Stomach smooth muscle (tissue), 2 donors: ENCODE results near the gene P2RY2.

Source experiments
- H3K27ac ChIP-seq: one replicate; pipeline ENCODE4 v1.7.0; 2013; ENCODE audit warnings: mild to moderate bottlenecking, low read length, inconsistent platforms
- H3K27me3 ChIP-seq, 2 donors: one replicate each; pipeline ENCODE4 v1.7.0; 2013; ENCODE audit warnings: low read length in 2 of 2; ENCODE audit not compliant: insufficient read depth in 2 of 2, control insufficient read depth in 1 of 2
- H3K36me3 ChIP-seq, 2 donors: one replicate each; pipeline ENCODE4 v1.7.0; 2013; ENCODE audit warnings: low read length in 2 of 2; ENCODE audit not compliant: control insufficient read depth in 2 of 2, insufficient read depth in 2 of 2
- H3K4me1 ChIP-seq: one replicate; pipeline ENCODE4 v1.7.0; 2013; ENCODE audit warnings: low read length; ENCODE audit not compliant: control insufficient read depth, insufficient read depth
- H3K4me3 ChIP-seq, 2 donors: one replicate each; pipeline ENCODE4 v1.7.0; 2013; ENCODE audit warnings: low read length in 2 of 2
- H3K9ac ChIP-seq, 2 donors: one replicate each; pipeline ENCODE4 v1.7.0; 2013; ENCODE audit warnings: low read length in 2 of 2, mild to moderate bottlenecking in 1 of 2
- H3K9me3 ChIP-seq, 2 donors: one replicate each; pipeline ENCODE4 v1.7.0; 2013; ENCODE audit warnings: low read length in 2 of 2; ENCODE audit not compliant: control insufficient read depth in 2 of 2
- donor health status: healthy.
- donor health status: Pancreatic carcinoma.

P2RY2 gene

DNA sequence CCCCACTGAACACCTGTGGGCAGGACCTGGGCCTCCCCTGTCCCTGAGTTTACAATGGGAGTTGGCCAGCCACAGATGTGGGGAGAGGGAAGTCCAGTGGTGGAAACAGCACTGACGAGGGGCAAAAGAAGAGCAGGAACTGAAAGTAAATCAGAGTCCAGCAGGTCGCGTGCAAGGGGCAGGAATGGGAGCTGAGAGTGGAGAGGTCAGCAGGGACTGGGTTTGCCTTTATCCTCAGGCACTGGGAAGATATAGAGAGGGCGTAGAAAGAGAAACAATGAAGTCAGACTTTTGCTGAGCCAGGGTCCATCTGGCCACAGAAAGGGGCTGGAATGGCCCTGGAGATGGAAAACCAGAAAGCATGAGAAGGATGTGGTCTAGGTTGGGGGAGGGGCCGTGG, 62.5 kb downstream of the P2RY2 start:
- Histone ChIP-seq H3K9ac (no peak overlapping the region), H3K27ac (no peak overlapping the region), H3K27me3 (no peaks in the 10 kb centered on the region), H3K36me3 (no peaks in the 10 kb centered on the region), H3K9me3 (no peaks in the 10 kb centered on the region), H3K4me1 (peaks cover 3% of the 10 kb centered on the region), H3K4me3 (no peak overlapping the region)

DNA sequence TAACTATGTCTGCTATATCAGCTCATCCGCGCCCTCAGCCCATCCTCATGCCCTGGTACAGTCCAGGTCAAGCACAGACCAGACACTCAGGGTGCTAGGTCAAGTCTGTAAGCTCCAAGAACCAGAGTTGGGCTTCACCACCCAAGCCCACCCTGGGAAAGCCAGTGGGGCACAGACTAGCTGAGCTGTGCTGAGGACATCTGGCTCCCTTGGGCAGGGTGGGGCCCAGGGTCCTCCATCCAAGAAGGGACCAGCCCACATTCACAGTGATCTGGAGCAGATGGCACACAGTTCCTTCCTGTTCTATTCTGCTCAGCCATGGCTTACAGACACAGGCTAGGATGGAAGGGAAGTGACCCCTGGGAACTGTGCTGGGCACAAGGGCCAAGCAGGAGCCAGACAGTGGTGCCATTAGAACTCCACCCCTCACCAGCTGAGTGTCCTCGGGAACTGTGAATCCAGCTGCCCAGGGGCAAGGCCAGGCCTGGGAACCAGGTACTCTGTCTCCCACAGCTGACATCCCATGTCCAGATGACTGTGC, 63.2 kb downstream of the P2RY2 start:
- no peaks in the 10 kb centered on the region for H3K36me3 ChIP-seq
- no peak overlapping the region for H3K27ac ChIP-seq
- no peak overlapping the region for H3K9ac ChIP-seq

DNA sequence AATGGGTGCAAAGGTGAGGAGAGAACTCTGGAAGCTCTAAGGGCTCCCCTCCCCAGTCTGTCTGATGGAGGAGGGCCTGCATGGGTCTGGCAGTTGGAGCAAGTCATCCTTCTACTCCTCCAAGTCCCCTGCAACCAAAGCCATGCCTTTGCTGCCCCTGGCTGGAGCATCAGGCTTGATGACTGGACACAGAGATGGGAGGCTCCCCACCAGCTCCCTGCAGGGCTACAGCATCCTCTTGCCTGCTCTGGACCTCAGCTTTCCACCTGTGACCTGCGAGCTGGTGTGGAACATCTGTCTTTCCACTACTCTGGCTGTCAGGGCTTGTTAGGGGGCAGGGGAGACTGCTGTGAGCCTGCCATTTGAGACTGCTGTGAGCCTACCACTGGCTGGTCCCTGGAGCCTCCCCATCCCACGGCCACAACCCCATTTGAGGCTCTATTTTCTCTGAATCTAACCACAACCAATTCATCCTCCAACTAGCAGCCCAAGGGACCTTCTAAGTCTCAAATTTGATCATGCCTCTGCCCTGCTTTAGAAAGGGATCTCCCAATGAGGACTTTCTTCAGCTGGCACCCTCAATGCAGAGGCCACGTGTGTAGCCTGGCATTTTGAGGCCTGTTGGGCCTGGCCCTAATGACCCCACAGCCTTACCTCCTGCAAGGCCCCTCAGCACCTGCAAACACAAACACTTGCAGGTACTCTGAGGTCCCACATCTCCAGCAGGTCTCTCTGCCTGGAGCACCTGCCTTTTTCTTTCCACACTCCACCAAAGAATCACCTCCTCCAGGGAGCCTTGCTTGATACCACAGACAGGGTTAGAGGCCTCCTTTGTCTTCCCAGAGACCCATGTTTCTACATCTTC, 63.9 kb downstream of the P2RY2 start:
- H3K9ac ChIP-seq, result no peak overlapping the region
- no peaks in the 10 kb centered on the region for H3K9me3 ChIP-seq
- H3K27me3 ChIP-seq, result no peaks in the 10 kb centered on the region
- H3K36me3 ChIP-seq, result no peaks in the 10 kb centered on the region
- H3K4me3 ChIP-seq, result no peak overlapping the region
- H3K4me1 ChIP-seq, result peaks cover 3% of the 10 kb centered on the region
- H3K27ac ChIP-seq, result no peak overlapping the region

More for the DNA sequence above, 63.2 kb downstream of the P2RY2 start:
- Histone ChIP-seq H3K27me3 (no peaks in the 10 kb centered on the region), H3K9me3 (no peaks in the 10 kb centered on the region), H3K4me3 (no peak overlapping the region), H3K4me1 (peaks cover 3% of the 10 kb centered on the region)

DNA sequence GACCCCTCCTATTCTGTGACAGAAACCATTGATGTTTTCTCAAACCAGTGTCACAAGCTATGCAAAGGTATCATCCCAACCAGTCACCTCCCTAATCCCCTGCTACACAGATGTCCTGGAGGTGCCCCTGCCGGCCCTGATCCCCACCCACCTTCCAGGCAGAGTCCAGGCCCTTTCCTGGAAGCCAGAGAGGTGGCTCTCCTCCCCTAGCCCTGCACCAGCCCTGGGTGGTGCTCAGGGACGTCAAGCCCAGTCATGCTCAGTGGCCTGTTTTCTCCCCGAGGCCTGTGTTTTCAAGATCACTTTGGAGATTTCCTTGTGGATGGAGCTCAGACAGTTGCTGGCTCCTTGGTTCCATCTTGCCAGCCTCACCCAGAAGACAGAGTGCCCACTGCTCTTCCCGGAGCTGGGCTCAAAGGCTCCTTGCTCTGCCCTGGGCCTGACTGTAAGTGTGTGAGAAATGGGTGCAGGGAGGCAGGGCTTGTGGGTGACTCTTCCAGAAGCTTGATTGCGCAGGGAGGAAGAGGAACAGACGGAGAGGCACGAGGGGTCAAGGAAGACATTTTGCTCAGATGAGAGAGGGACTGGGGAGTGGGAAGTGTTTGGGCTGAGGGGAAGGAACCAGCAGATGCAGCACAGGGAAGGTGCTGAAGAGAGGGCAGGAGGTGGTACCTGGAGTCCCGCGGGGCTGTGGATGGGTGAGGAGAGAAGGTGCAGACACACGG, 65.4 kb downstream of the P2RY2 start:
- no peak overlapping the region for H3K4me3 ChIP-seq
- H3K27ac ChIP-seq, result no peak overlapping the region
- H3K9me3 ChIP-seq, result no peaks in the 10 kb centered on the region
- H3K9ac ChIP-seq, result no peak overlapping the region
- H3K4me1 ChIP-seq, result peaks cover 5% of the 10 kb centered on the region
- no peaks in the 10 kb centered on the region for H3K27me3 ChIP-seq
- H3K36me3 ChIP-seq, result no peaks in the 10 kb centered on the region

DNA sequence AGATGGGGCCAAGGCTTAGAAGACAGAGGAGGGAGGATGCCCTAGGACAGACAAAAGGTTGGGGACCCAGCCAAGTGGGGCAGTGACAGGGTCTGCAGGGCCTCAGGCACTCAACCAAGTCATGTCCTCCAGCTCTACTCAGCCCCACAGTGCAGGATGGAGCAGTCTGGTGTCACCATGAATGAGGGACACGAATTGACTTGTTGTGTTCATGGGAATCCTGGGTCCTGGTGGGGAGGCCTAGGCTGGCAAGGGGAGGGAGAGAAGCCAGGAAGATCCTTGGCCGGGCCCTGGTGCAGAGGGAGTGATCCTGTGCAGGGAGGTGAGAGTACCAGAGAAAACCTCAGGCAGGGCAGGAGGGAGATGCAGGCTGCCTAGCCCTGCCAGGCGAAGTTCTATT, 66.0 kb downstream of the P2RY2 start:
- no peak overlapping the region for H3K9ac ChIP-seq
- H3K9me3 ChIP-seq, result no peaks in the 10 kb centered on the region
- H3K4me1 ChIP-seq, result peaks cover 12% of the 10 kb centered on the region
- no peak overlapping the region for H3K4me3 ChIP-seq
- no peaks in the 10 kb centered on the region for H3K27me3 ChIP-seq
- no peaks in the 10 kb centered on the region for H3K36me3 ChIP-seq
- no peak overlapping the region for H3K27ac ChIP-seq

DNA sequence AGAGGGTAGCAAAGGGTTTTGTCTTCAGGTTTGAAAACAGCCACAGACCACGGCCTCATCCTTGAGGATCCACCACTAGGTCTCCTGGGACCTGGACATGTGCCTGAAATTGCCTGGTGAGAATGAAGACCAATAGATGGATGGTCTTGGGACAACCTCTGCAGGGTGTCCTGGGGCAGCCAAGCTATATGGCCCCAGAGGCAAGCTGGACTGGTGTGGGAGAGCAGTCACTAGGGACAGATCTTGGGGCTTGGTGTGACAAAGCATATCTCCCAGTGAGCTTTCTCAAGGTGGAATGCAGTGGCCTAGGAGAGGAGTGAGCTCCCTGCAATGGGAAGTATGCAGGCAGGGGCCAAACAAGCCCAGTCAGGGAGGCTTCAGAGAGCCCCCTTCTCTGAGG, 67.6 kb downstream of the P2RY2 start:
- Histone ChIP-seq H3K27me3 (no peaks in the 10 kb centered on the region), H3K4me3 (no peak overlapping the region), H3K36me3 (no peaks in the 10 kb centered on the region), H3K27ac (no peak overlapping the region), H3K9me3 (no peaks in the 10 kb centered on the region), H3K4me1 (peaks cover 19% of the 10 kb centered on the region), H3K9ac (no peak overlapping the region)
